Right lobe of liver (tissue), 6 donors: ENCODE results near the gene SLC44A5. TPM values are rescaled to one million over a fixed set of nuclear protein-coding genes. Genes with fewer than 3 reads are reported as not detected.
"Not testable (repeated sequence)": the region's sequence is repeated elsewhere in the genome, so short reads cannot be mapped to it uniquely, and the experiment has no call there.

Experiments used
- ATAC-seq, 4 donors: fragments of 200-7000 bp; cut with Tn5 transposase; one replicate each; pipeline ENCODE4 v1.9.1; 2020; ENCODE audit warnings: mild to moderate bottlenecking in 4 of 4, moderate library complexity in 4 of 4
- DNase-seq, 3 donors: peaks; one replicate each; pipeline ENCODE4 v3.0.0-alpha.2; 2020
- H3K27ac ChIP-seq, 3 donors: fragments of 200-600 bp; one replicate each; pipeline ENCODE4 v1.8.0; 2022
- H3K27me3 ChIP-seq, 2 donors: fragments of 200-600 bp; one replicate each; pipeline ENCODE4 v1.8.0; 2022
- H3K36me3 ChIP-seq, 4 donors: fragments of 200-600 bp; sonication (generic) in 1 of 4; one replicate each; pipeline versions ENCODE4 v1.5.1 to v1.8.0; 2017 to 2022; ENCODE audit warnings: control low read depth in 1 of 4
- H3K4me1 ChIP-seq, 4 donors: fragments of 200-600 bp; sonication (generic) in 1 of 4; one replicate each; pipeline versions ENCODE4 v1.5.1 to v1.8.0; 2017 to 2022; ENCODE audit warnings: control low read depth in 1 of 4
- H3K4me3 ChIP-seq, 3 donors: fragments of 200-600 bp; one replicate each; pipeline ENCODE4 v1.8.0; 2022
- H3K9me3 ChIP-seq, 4 donors: fragments of 200-600 bp; sonication (generic) in 1 of 4; one replicate each; pipeline versions ENCODE4 v1.5.1 to v1.8.0; 2017 to 2022; ENCODE audit warnings: control low read depth in 1 of 4
- POLR2A ChIP-seq: fragments of 450-650 bp; IDR thresholded peaks from one replicate; pipeline ENCODE4 v1.6.1; 2017; ENCODE audit warnings: antibody characterized with exemption, mild to moderate bottlenecking
- WGBS: methylation state at CpG from one replicate; pipeline ENCODE4 v1.1.6; 2018; ENCODE audit warnings: low coverage, low lambda C conversion rate; ENCODE audit not compliant: insufficient coverage; ENCODE audit errors: missing lambda C conversion rate; 5-methylcytosine and 5-hydroxymethylcytosine counted together
- intact Hi-C, 2 donors: fragments of 100-400 bp; cut with DNase I; formaldehyde crosslinking; loops; one replicate each; pipeline versions ENCODE4 v1.11.2 to v1.14.1; 2022
- total RNA-seq, 6 experiments: library from RNA; depleted of rRNA in 2 of 6; stranded (reverse); fragments of >200 nt in 2 of 6; fragmentation: NEBNext Ultra II Directional in 3 of 6; extraction: Animal tissue kit (Norgen Biotek cat#: 25700) in 3 of 6; gene quantifications; one replicate each; pipeline versions ENCODE4 v1.1.0 to v1.2.4, GENCODE V29; 2016 to 2023
- TF ChIP-seq, protein P1 (sequence below), 4 donors: fragments of 200-600 bp in 3 of 4; fragments of 450-650 bp in 1 of 4; IDR thresholded peaks; one replicate each; pipeline versions ENCODE4 v1.5.1 to v1.8.0; 2016 to 2022; ENCODE audit warnings: antibody characterized with exemption in 4 of 4, mild to moderate bottlenecking in 2 of 4
- donor health status: DM: no; HTN: yes; CAD: no.
- donor health status: DM: no; HTN: no; CAD: no.
- donor health status: DM: no; HTN: no; CAD: no.
- donor health status: DM: no; HTN: yes; CAD: no.
- donor health status: DM: no; HTN: yes; CAD: no.

Gene SLC44A5
- total RNA-seq, 6 experiments from 2014 or later: 0.14 to 1.4 (median 0.59) TPM; not detected in 1

DNA sequence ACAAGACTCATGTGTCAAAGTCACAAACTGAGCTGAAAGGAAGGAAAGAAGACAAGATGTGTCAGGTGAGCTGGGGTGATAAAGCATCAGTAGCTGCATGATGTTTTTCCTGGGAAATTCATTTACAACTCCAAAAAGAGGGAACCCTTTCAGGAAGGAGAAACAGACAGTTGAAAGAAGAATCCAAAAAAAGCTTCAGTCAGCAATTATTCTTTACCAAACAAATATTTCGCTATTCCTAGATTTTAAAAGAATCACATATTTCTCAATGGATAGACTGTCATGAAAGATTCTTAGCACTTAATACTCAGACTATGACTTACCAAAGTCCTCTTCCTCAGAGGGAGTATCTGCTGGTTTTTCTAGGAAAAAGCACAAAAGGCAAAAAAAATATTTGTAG lies 214.7 kb downstream of the SLC44A5 start:
- DNase-seq: no peak
- TF ChIP-seq, protein P1, sequence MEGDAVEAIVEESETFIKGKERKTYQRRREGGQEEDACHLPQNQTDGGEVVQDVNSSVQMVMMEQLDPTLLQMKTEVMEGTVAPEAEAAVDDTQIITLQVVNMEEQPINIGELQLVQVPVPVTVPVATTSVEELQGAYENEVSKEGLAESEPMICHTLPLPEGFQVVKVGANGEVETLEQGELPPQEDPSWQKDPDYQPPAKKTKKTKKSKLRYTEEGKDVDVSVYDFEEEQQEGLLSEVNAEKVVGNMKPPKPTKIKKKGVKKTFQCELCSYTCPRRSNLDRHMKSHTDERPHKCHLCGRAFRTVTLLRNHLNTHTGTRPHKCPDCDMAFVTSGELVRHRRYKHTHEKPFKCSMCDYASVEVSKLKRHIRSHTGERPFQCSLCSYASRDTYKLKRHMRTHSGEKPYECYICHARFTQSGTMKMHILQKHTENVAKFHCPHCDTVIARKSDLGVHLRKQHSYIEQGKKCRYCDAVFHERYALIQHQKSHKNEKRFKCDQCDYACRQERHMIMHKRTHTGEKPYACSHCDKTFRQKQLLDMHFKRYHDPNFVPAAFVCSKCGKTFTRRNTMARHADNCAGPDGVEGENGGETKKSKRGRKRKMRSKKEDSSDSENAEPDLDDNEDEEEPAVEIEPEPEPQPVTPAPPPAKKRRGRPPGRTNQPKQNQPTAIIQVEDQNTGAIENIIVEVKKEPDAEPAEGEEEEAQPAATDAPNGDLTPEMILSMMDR (IDR thresholded peaks at IDR 0.05): no peak
- TF ChIP-seq POLR2A: no peak
- no peak overlapping the region for H3K27ac ChIP-seq
- H3K4me1 ChIP-seq: no peaks in the 10 kb centered on the region
- H3K4me3 ChIP-seq: no peak overlapping the region
- no peaks in the 10 kb centered on the region for H3K36me3 ChIP-seq
- H3K27me3 ChIP-seq: no peaks in the 10 kb centered on the region
- no peaks in the 10 kb centered on the region for H3K9me3 ChIP-seq
- 67% methylated on average over 1 of the region's 1 CpG for WGBS
- intact Hi-C loops: no loop called here
- no peak for ATAC-seq

- 36% methylated on average over 3 of the region's 3 CpGs for WGBS
- H3K4me1 ChIP-seq: no peaks in the 10 kb centered on the region
- no peaks in the 10 kb centered on the region for H3K9me3 ChIP-seq
- TF ChIP-seq, protein P1 (IDR thresholded peaks at IDR 0.05): no peak
- no peak for TF ChIP-seq POLR2A
- DNase-seq (no peak), ATAC-seq (no peak)
- no peak overlapping the region for H3K4me3 ChIP-seq
- no peaks in the 10 kb centered on the region for H3K36me3 ChIP-seq
- no peak overlapping the region for H3K27ac ChIP-seq
- H3K27me3 ChIP-seq: no peaks in the 10 kb centered on the region
- intact Hi-C loops: no loop called here
Measured at GRCh38 chr1:75394386-75395139, 216.4 kb downstream of the SLC44A5 start.

DNA sequence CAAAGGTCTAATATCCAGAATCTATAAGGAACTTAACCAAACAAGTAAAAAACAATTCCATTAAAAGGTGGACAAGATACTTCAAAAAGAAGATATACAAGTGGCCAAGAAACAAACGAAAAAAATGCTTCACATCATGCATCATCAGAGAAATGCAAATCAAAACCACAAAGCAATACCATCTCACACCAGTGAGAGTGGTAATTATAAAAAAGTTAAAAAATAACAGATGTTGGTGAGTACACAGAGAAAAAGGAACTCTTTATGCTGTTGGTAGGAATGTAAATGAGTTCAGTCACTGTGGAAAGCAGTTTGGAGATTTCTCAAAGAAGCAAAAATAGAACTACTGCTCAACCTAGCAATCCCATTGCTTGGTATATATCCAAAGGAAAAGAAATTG lies 218.6 kb downstream of the SLC44A5 start:
- H3K27me3 ChIP-seq: no peaks in the 10 kb centered on the region
- H3K36me3 ChIP-seq: no peaks in the 10 kb centered on the region
- 23% methylated on average over 1 of the region's 1 CpG for WGBS
- H3K27ac ChIP-seq: no peak overlapping the region
- TF ChIP-seq POLR2A: no peak
- TF ChIP-seq, protein P1 (IDR thresholded peaks at IDR 0.05): no peak
- DNase-seq: no peak
- no peaks in the 10 kb centered on the region for H3K9me3 ChIP-seq
- intact Hi-C loops: no loop called here
- no peaks in the 10 kb centered on the region for H3K4me1 ChIP-seq
- no peak for ATAC-seq
- no peak overlapping the region for H3K4me3 ChIP-seq

DNA sequence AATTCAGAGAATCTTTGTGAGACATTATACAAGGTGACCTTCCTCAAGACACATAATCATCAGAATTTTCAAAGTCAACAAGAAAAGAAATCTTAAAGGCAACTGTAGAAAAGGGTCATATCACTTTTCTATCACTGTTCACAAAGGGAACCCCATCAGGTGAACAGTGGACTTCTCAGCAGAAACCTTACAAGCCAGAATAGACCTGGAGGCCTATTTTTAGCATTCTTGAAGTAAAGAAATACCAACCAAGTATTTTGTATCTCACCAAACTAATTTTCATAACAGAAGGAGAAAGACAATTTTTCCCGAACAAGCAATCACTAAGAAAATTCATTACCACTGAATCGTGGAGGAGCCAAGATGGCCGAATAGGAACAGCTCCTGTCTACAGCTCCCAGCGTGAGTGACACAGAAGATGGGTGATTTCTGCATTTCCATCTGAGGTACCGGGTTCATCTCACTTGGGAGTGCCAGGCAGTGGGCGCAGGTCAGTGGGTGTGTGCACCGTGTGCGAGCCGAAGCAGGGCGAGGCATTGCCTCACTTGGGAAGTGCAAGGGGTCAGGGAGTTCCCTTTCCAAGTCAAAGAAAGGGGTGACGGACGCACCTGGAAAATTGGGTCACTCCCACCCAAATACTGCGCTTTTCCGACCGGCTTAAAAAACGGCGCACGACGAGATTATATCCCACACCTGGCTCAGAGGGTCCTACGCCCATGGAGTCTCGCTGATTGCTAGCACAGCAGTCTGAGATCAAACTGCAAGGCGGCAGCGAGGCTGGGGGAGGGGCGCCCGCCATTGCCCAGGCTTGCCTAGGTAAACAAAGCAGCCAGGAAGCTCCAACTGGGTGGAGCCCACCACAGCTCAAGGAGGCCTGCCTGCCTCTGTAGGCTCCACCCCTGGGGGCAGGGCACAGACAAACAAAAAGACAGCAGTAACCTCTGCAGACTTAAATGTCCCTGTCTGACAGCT lies 235.2 kb downstream of the SLC44A5 start:
- H3K27me3 ChIP-seq, ATAC-seq, H3K4me1 ChIP-seq, H3K27ac ChIP-seq, DNase-seq, intact Hi-C loops, H3K36me3 ChIP-seq, H3K9me3 ChIP-seq: not testable (repeated sequence)
- peak overlapping the region in 1 of 3 donors; percentile 23 for H3K4me3 ChIP-seq
- WGBS: 70% methylated on average over 9 of the region's 25 CpGs
